ENCODE data around the gene CDC42EP2. TPM values are rescaled to one million over a fixed set of nuclear protein-coding genes. Genes with fewer than 3 reads are reported as not detected.

CDC42EP2 gene
- 10.3 and 19.1 TPM in 2 replicates for total RNA-seq (2014; rRNA removed; shearing (Covaris generic); ENCODE audit: low replicate concordance)

GRCh38 chr11:65314501-65315203, at the start of gene CDC42EP2:
TSS of gene CDC42EP2 (plus strand) at chr11:65314866. CDS start at chr11:65320899, 6,033 bp downstream.
- Histone ChIP-seq H3K36me3 (peaks cover 18% of the 10 kb centered on the region), H3K9me3 (no peaks in the 10 kb centered on the region), H3K4me3 (peak within 1 kb of the TSS; percentile 96), H3K27me3 (no peaks in the 10 kb centered on the region)
- DNase-seq: peak; percentile 88

GRCh38 chr11:65266210-65266609, 48.5 kb upstream of the CDC42EP2 start:
- Histone ChIP-seq H3K27me3 (no peaks in the 10 kb centered on the region), H3K4me3 (no peak overlapping the region), H3K9me3 (no peaks in the 10 kb centered on the region), H3K36me3 (peaks cover 41% of the 10 kb centered on the region)
- DNase-seq: no peak

- DNase-seq: peak; percentile 81
- Histone ChIP-seq H3K27me3 (no peaks in the 10 kb centered on the region), H3K4me3 (no peak overlapping the region), H3K9me3 (no peaks in the 10 kb centered on the region), H3K36me3 (peaks cover 51% of the 10 kb centered on the region)
Observed at GRCh38 chr11:65274735-65275682, 39.7 kb upstream of the CDC42EP2 start.

DNA sequence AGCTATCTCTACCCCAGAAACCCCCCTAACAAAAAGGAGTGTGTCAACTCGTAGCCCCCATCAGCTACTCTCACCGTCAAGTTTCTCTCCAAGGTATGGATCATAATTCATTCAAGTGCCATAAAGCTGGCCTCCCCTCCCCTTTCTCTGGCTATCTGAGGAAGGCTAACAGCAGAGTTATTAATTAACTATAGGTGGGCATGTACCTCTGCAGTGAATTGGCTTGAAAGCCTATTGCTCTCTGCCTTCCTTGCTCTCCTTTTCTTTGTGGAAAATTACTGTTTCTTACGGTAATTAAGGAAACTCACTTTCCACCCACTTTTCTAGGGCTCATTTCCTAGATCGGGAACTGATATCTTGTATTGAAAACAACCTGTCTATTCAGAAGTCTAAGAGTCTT, 38.8 kb upstream of the CDC42EP2 start:
- Histone ChIP-seq H3K36me3 (peaks cover 52% of the 10 kb centered on the region), H3K27me3 (no peaks in the 10 kb centered on the region), H3K4me3 (no peak overlapping the region), H3K9me3 (no peaks in the 10 kb centered on the region)
- no peak for DNase-seq

DNA sequence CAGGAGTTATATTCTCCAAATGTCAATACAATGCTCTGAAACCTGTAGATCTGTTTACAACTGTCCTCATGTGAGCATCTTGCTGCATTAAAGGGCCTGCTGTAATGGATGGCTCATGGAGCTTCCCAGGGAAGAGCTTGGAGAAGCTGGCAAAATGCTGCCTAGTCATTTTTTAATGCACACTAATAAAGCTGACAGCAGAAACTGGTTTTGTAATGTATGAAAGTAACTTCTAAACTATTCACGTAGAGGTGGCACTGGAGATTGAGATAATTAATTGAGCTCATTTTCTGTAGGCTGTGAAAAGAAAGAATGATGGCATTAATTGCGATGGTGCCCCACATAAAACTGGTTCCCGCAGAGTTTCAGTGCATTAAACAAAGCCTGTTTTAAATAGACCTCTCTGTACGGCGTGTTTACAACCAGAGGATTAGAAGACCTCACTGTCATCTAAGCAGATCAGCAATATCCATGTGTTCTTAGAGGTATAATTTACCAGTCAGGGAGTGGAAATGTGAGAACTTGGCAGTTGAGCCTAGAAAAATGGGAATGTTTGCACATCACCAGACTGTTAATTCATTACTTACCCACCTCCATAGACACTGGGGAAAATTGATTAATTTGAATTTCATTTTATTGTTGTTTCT, 36.9 kb upstream of the CDC42EP2 start:
- DNase-seq: no peak
- no peak overlapping the region for H3K4me3 ChIP-seq

DNA sequence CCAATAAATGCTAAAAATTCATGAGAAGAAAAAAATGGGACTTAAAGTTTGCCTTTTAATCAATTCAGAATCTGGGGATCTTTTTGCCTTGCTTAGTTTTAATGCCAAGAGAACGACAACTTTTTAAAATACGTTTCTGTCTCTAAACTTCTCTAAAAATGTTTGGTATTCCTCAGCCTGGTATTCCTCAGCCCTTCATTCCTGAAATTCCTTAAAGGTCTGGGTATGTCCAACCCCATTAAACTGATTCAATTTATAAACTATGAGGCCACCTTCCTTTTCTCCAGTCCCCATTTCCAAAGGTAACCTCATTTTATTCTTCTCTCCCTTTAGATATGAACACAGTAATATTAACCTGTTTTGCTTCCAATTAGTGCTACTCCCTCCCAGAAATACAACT, 36.3 kb upstream of the CDC42EP2 start:
- no peak overlapping the region for H3K4me3 ChIP-seq
- DNase-seq: no peak
- H3K36me3 ChIP-seq: peaks cover 62% of the 10 kb centered on the region
- no peaks in the 10 kb centered on the region for H3K27me3 ChIP-seq
- H3K9me3 ChIP-seq: no peaks in the 10 kb centered on the region

More for the DNA sequence above, 36.9 kb upstream of the CDC42EP2 start:
- peaks cover 57% of the 10 kb centered on the region for H3K36me3 ChIP-seq
- no peaks in the 10 kb centered on the region for H3K9me3 ChIP-seq
- H3K27me3 ChIP-seq: no peaks in the 10 kb centered on the region

- Histone ChIP-seq H3K27me3 (no peaks in the 10 kb centered on the region), H3K36me3 (peaks cover 65% of the 10 kb centered on the region), H3K9me3 (no peaks in the 10 kb centered on the region), H3K4me3 (no peak overlapping the region)
- no peak for DNase-seq
Observed at GRCh38 chr11:65279279-65279678, 35.4 kb upstream of the CDC42EP2 start.

- H3K27me3 ChIP-seq: no peaks in the 10 kb centered on the region
- no peaks in the 10 kb centered on the region for H3K9me3 ChIP-seq
- DNase-seq: peak; percentile 81
- peaks cover 65% of the 10 kb centered on the region for H3K36me3 ChIP-seq
- no peak overlapping the region for H3K4me3 ChIP-seq
Observed at GRCh38 chr11:65279741-65280440, 34.8 kb upstream of the CDC42EP2 start.

DNA sequence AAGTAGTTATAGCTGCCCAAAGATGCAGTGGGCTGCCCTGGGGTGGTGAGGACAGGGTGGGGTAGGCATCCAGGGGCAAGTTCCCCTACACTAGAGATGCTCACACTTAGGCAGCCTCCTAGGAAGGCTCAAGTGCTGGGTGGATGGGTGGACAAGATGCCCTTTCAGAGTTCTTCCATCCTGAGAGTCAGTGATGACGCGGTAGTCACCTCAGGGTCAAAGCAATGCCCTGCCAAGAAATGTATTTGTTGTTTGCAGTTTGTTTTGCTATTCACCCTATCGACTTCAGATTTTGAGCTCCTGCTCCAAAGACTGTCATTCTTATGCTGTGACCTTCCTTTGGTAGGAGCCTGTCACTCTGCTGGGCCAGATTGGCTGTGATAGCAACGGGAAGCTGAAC, 34.0 kb upstream of the CDC42EP2 start:
- Histone ChIP-seq H3K27me3 (no peaks in the 10 kb centered on the region), H3K4me3 (no peak overlapping the region), H3K9me3 (no peaks in the 10 kb centered on the region), H3K36me3 (peaks cover 65% of the 10 kb centered on the region)
- DNase-seq: no peak

GRCh38 chr11:65286686-65287085, 28.0 kb upstream of the CDC42EP2 start:
- DNase-seq: no peak
- peaks cover 50% of the 10 kb centered on the region for H3K36me3 ChIP-seq
- H3K27me3 ChIP-seq: no peaks in the 10 kb centered on the region
- H3K4me3 ChIP-seq: no peak overlapping the region
- no peaks in the 10 kb centered on the region for H3K9me3 ChIP-seq

GRCh38 chr11:65287601-65288000, 27.1 kb upstream of the CDC42EP2 start:
- Histone ChIP-seq H3K4me3 (no peak overlapping the region), H3K36me3 (peaks cover 49% of the 10 kb centered on the region), H3K27me3 (no peaks in the 10 kb centered on the region), H3K9me3 (no peaks in the 10 kb centered on the region)
- no peak for DNase-seq

DNA sequence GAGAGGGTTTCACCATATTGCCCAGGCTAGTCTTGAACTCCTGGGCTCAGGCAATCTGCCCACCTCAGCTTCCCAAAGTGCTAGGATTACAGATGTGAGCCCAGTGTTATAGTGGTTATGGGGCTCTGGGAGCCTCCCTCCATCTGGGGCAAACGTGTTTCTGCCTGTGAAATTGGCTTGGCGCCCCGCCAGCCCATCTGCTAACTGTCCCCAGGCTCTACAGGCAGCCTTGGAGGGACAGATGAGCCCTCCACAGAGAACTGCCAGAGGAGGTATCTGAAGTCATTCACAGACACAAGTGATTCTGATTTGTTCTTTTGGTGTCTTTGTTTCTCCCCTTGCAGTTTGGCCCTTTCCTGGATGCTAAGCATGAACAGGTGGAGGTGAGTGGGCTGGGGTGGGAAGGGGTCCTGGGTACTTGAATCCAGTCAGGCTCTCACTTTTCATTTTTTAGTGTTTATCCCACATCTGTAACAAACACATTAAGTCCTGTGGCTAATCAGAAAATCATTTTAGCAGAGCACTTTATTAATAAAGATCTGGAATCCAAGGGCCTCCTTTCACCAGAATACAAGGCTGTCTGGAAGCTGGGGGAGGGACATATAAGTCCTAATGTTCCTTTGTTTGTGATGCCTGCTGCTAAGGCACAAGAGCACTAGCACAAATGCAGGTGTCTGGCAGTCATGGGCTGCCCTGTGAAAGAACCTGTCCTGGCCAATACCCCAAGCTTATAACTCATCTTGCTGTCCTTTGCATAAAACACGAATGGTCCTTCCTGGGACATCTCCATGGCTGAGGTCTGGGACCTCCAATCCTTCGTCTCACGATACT, 25.7 kb upstream of the CDC42EP2 start:
- H3K27me3 ChIP-seq: no peaks in the 10 kb centered on the region
- no peak for DNase-seq
- peaks cover 48% of the 10 kb centered on the region for H3K36me3 ChIP-seq
- no peak overlapping the region for H3K4me3 ChIP-seq
- no peaks in the 10 kb centered on the region for H3K9me3 ChIP-seq

- no peaks in the 10 kb centered on the region for H3K27me3 ChIP-seq
- H3K9me3 ChIP-seq: no peaks in the 10 kb centered on the region
- peak; percentile 93 for DNase-seq
- no peak overlapping the region for H3K4me3 ChIP-seq
- H3K36me3 ChIP-seq: peaks cover 64% of the 10 kb centered on the region
Observed at GRCh38 chr11:65290448-65291165, 24.1 kb upstream of the CDC42EP2 start.

DNA sequence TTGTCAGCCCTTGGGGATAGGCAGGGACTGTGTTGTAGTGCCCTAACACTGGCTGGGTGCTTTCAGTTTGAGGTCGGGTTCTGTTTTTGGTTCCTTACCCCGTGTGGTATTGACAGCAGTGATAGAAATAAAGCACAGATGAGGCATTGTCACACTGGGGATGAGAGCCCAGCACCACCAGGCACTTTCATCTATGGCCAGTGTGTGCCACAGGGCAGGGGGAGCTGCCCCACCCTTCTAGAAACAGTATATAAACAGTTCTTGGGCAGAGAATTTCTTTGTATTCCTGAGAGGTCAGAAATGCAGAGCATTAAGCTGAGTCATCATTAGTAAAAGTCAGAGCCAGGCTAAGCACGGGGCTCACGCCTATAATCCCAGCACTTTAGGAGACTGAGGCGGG, 23.1 kb upstream of the CDC42EP2 start:
- DNase-seq: peak; percentile 58
- H3K36me3 ChIP-seq: peaks cover 73% of the 10 kb centered on the region

GRCh38 chr11:65292890-65293289, 21.8 kb upstream of the CDC42EP2 start:
- Histone ChIP-seq H3K9me3 (no peaks in the 10 kb centered on the region), H3K4me3 (no peak overlapping the region), H3K36me3 (peaks cover 72% of the 10 kb centered on the region), H3K27me3 (no peaks in the 10 kb centered on the region)
- DNase-seq: no peak

More for the DNA sequence above, 23.1 kb upstream of the CDC42EP2 start:
- H3K9me3 ChIP-seq: no peaks in the 10 kb centered on the region
- H3K27me3 ChIP-seq: no peaks in the 10 kb centered on the region
- H3K4me3 ChIP-seq: no peak overlapping the region
